GM10847 (cell line): ENCODE results near the gene EIF4E3.

ENCODE experiments used
- POLR2A ChIP-seq: IDR thresholded peaks from 2 replicates; pipeline ENCODE4 v1.6.1; 2011; ENCODE audit not compliant: insufficient read length; ENCODE audit errors: extremely low read depth

The EIF4E3 gene

GRCh38 chr3:71728632-71729342, 3.6 kb upstream of the EIF4E3 start:
- TF ChIP-seq POLR2A = no peak

GRCh38 chr3:71726146-71726545, 944 bp upstream of the EIF4E3 start:
- TF ChIP-seq POLR2A = no peak

DNA sequence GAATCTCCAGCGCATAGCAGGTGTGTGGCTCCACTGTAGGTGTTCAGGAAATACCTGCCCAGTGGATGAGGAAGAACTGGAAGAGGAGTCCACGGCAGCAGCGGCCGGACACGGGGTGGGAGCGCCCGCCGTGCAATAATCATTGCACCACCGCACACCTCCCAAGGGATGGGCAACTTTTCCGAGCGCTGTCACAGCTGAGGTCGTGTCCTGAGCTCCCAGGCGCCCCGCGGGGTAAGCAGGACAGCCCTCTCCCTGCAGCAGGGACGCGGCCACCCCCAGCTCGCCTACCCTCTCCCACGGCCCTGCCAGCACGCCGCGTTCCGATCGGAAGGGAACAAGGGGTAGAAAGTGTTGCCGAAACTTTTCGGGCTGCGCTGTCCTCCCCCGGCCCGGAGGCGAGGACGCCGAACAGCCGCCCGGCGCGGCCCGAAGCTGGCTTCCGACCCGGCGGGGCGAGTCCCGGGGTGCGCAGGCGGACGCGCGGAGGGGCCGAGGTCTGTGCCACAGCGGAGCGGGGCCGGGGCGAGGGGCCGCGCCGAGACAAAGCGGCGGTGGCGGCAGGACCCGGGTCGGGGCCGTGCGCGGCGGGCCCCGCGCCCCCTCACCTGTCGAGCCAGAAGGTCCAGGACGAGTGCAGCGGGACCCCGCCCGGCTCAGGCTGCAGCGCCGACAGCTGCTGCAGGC, 475 bp downstream of the EIF4E3 start:
- TF ChIP-seq POLR2A = no peak

GRCh38 chr3:71724171-71724453, 1.1 kb downstream of the EIF4E3 start:
- TF ChIP-seq POLR2A = no peak

- TF ChIP-seq POLR2A = no peak
Observed at GRCh38 chr3:71723452-71724170, 1.6 kb downstream of the EIF4E3 start.

DNA sequence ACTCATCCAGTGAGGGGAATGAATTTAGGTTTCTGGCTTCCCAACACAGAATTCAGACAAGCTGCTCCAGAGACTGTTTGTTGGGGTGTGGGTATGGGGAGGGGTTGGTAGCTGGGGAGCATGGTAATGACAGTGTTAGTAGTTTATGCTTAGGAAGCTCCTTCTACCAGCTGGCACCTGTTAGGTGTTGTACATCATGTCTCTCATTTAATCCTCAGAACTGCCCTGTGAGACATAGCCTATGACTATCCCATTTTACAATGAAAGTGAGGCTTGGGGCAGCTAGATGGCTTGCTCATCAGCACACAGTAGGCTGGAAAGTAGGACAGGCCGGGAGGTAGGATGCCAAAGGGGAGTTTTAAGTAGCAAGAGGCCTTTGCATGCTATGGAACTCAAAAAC, 2.5 kb downstream of the EIF4E3 start:
- TF ChIP-seq POLR2A = no peak

GRCh38 chr3:71721651-71722157, 3.5 kb downstream of the EIF4E3 start:
- TF ChIP-seq POLR2A = no peak

DNA sequence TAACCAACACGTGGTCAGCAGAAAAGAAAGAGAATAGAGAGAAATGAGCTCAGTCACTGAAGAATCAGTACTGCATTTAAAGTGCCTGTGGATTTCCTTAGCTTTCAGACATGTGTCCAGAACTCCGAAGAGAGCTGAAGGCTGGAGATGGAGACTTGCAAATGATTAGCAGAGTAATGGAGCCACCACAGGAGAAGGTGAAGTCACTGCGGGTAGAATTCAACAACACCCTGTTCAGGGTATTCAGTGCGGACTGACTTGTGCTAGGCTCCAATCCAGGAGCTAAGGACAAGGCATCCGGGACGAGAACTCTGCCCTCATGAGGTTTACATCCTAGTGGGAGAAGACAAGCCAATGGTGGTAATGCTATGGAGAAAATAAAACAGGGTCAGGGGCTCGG, 4.2 kb downstream of the EIF4E3 start:
- TF ChIP-seq POLR2A = no peak

- no peak for TF ChIP-seq POLR2A
Observed at GRCh38 chr3:71718072-71718471, 7.1 kb downstream of the EIF4E3 start.

DNA sequence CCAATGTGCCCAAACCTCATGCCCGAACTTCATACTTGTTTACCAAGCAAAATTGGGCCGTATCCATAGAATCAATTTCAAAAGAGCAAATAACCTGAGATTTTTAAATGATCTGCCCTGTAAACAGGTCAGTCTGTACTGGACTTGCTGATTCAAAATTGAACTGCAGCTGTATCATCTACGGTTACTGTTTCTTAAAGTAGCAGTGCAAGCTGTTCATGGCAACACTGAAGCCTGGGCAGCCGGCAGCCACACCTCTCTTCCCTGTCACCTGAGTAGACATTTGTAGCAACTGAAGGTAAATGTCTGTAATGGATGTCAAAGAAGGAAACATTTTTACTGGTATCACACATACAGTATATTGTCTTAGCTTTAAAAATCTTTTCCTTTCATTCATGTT, 10.6 kb downstream of the EIF4E3 start:
- TF ChIP-seq POLR2A = no peak

- no peak for TF ChIP-seq POLR2A
Observed at GRCh38 chr3:71713041-71713440, 12.2 kb downstream of the EIF4E3 start.

- no peak for TF ChIP-seq POLR2A
Observed at GRCh38 chr3:71710906-71711494, 14.2 kb downstream of the EIF4E3 start.

GRCh38 chr3:71709908-71710511, 15.2 kb downstream of the EIF4E3 start:
- no peak for TF ChIP-seq POLR2A

GRCh38 chr3:71708476-71709105, 16.6 kb downstream of the EIF4E3 start:
- TF ChIP-seq POLR2A = no peak

- TF ChIP-seq POLR2A = no peak
Observed at GRCh38 chr3:71707595-71707994, 17.6 kb downstream of the EIF4E3 start.
